ENCODE measurements around the gene OR8K5. TPM values are rescaled to one million over a fixed set of nuclear protein-coding genes. Genes with fewer than 3 reads are reported as not detected.
"Not testable (repeated sequence)": the region's sequence is repeated elsewhere in the genome, so short reads cannot be mapped to it uniquely, and the experiment has no call there.

Gene OR8K5
- not detected in 2 replicates for total RNA-seq

GRCh38 chr11:56160217-56160616, at the start of gene OR8K5:
Gene OR8K5, minus strand, starts transcription at chr11:56160317. Its CDS starts 0 bp downstream, at chr11:56160317.
- H3K27ac Mint-ChIP-seq: no peak within 1 kb of the TSS
- peaks cover 5% of the 10 kb centered on the region for H3K9me3 Mint-ChIP-seq
- H3K4me3 Mint-ChIP-seq: no peak within 1 kb of the TSS
- intact Hi-C loops (cut with micrococcal nuclease): no loop called here
- no peak for DNase-seq
- no peaks in the 10 kb centered on the region for H3K27me3 Mint-ChIP-seq
- H3K36me3 Mint-ChIP-seq (ENCODE audit: low read depth): no peaks in the 10 kb centered on the region
- H3K4me1 Mint-ChIP-seq: no peaks in the 10 kb centered on the region

DNA sequence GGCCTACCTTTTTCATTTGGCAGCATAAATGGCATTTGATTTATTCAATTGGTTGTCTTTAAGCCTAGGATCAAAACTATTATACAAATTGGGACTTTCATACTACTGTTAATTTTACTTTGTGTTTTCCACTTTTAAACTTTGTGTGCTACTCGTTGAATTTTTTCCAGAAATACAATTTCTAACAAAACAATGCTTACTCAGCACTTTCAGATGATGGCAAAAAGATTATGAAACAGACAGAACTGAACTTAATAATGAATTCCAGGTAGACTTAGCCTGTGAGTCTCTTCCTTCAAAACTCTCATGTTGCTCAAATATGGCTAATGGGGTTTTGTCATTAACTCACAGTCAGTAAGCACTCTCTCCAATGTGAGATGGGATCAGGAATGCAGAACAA, 47.7 kb upstream of the OR8K5 start:
- DNase-seq: no peak
- Mint-ChIP-seq H3K4me3 (no peak overlapping the region), H3K27me3 (no peaks in the 10 kb centered on the region), H3K9me3 (peaks cover 11% of the 10 kb centered on the region), H3K4me1 (no peaks in the 10 kb centered on the region), H3K36me3 (ENCODE audit: low read depth) (no peaks in the 10 kb centered on the region), H3K27ac (no peak overlapping the region)
- intact Hi-C loops (cut with micrococcal nuclease): no loop called here

GRCh38 chr11:56197367-56197766, 37.2 kb upstream of the OR8K5 start:
- DNase-seq: no peak
- Mint-ChIP-seq H3K9me3 (peaks cover 2% of the 10 kb centered on the region), H3K4me3 (no peak overlapping the region), H3K27ac (no peak overlapping the region), H3K36me3 (ENCODE audit: low read depth) (no peaks in the 10 kb centered on the region), H3K4me1 (no peaks in the 10 kb centered on the region), H3K27me3 (no peaks in the 10 kb centered on the region)
- intact Hi-C loops (cut with micrococcal nuclease): no loop called here

GRCh38 chr11:56196705-56197104, 36.6 kb upstream of the OR8K5 start:
- H3K27ac Mint-ChIP-seq: no peak overlapping the region
- intact Hi-C loops (cut with micrococcal nuclease): no loop called here

GRCh38 chr11:56188602-56189001, 28.5 kb upstream of the OR8K5 start:
- Mint-ChIP-seq H3K27me3 (no peaks in the 10 kb centered on the region), H3K4me3 (no peak overlapping the region), H3K36me3 (ENCODE audit: low read depth) (no peaks in the 10 kb centered on the region), H3K27ac (no peak overlapping the region), H3K9me3 (peaks cover 3% of the 10 kb centered on the region), H3K4me1 (no peaks in the 10 kb centered on the region)
- no peak for DNase-seq
- intact Hi-C loops (cut with micrococcal nuclease): no loop called here

More at GRCh38 chr11:56196705-56197104, 36.6 kb upstream of the OR8K5 start:
- Mint-ChIP-seq H3K27me3 (no peaks in the 10 kb centered on the region), H3K9me3 (peaks cover 2% of the 10 kb centered on the region), H3K36me3 (ENCODE audit: low read depth) (no peaks in the 10 kb centered on the region), H3K4me3 (no peak overlapping the region), H3K4me1 (no peaks in the 10 kb centered on the region)
- DNase-seq: no peak

DNA sequence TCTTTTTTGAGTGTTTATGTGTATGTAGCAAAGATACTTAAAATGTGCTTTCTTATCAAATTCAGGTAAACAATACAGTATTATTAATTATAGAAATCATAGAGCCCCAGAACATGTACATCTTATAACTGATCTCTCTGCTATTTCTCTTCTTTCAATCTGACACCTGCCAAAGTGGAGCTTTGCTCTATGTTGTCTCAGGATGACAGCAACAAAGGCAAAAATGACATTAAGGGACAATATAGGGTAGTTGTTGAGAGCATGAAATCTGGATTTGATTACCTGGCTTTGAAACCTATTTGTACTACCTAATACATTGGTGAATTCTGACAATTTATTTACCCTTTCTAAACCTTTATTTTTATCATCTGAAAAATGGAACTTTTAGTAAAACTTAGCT, 23.3 kb upstream of the OR8K5 start:
- Mint-ChIP-seq H3K4me3 (no peak overlapping the region), H3K4me1 (no peaks in the 10 kb centered on the region), H3K9me3 (peaks cover 10% of the 10 kb centered on the region), H3K27ac (no peak overlapping the region), H3K27me3 (no peaks in the 10 kb centered on the region), H3K36me3 (ENCODE audit: low read depth) (no peaks in the 10 kb centered on the region)
- DNase-seq: no peak
- intact Hi-C loops (cut with micrococcal nuclease): no loop called here

DNA sequence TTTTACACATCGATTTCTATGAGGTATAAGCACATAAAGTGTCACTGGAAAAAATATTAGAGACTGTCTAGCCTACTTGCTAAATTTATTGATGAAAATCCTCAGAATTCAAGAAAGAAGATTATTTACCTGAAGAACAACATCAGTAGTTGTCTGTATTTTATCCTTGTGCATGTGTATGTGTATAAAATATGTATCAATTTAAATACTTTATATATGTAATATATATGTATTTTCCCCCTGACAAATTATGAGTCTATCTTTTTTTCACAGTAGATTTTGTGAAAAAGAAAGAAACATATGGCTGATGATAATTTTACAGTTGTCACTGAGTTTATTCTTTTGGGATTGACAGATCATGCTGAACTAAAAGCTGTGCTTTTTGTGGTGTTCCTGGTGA, 16.2 kb upstream of the OR8K5 start, which contains the start of gene OR5J2:
Gene OR5J2, plus strand, starts transcription at position 301 of the 400 bp plus-strand sequence. Its CDS starts 0 bp downstream, at position 301.
- Mint-ChIP-seq H3K4me1 (no peaks in the 10 kb centered on the region), H3K27ac (no peak within 1 kb of the TSS), H3K4me3 (no peak within 1 kb of the TSS), H3K27me3 (no peaks in the 10 kb centered on the region), H3K36me3 (ENCODE audit: low read depth) (no peaks in the 10 kb centered on the region), H3K9me3 (peaks cover 10% of the 10 kb centered on the region)
- no peak for DNase-seq
- intact Hi-C loops (cut with micrococcal nuclease): no loop called here

DNA sequence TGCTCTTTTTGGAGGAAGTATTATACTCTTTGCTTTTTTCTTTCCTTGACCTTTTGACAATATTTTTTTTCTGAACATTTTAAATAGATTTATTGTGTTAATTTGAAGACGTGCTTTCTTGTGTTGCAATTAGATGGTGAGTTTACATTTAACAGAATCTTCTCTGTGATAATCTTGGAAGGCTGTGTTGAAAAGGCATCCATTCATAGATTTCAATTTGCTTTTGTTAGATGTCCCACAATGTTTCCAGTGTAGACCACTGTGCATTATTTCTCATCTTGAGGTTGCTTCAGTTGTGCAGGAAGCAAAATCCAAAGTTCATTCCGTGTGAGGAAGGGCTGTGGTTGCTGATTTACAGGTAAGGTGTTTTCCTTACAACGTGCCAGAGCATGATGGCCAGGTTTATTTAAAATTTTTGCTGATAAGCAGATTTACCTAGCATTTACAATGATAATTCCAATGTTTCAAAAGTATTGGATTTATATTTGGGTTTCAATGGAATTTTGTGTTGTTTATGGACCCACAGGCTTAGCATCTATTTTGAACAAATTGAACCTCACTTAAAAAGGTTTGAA, 12.2 kb upstream of the OR8K5 start:
- Mint-ChIP-seq H3K27me3 (no peaks in the 10 kb centered on the region), H3K4me1 (no peaks in the 10 kb centered on the region), H3K4me3 (no peak overlapping the region), H3K27ac (no peak overlapping the region), H3K36me3 (ENCODE audit: low read depth) (no peaks in the 10 kb centered on the region), H3K9me3 (peaks cover 15% of the 10 kb centered on the region)
- DNase-seq: no peak
- intact Hi-C loops (cut with micrococcal nuclease): no loop called here

- intact Hi-C loops (cut with micrococcal nuclease): no loop called here
- Mint-ChIP-seq H3K9me3 (peaks cover 12% of the 10 kb centered on the region), H3K36me3 (ENCODE audit: low read depth) (no peaks in the 10 kb centered on the region), H3K4me3 (no peak overlapping the region), H3K27ac (no peak overlapping the region), H3K27me3 (no peaks in the 10 kb centered on the region), H3K4me1 (no peaks in the 10 kb centered on the region)
- DNase-seq: no peak
Measured at GRCh38 chr11:56163804-56164203, 3.7 kb upstream of the OR8K5 start.

DNA sequence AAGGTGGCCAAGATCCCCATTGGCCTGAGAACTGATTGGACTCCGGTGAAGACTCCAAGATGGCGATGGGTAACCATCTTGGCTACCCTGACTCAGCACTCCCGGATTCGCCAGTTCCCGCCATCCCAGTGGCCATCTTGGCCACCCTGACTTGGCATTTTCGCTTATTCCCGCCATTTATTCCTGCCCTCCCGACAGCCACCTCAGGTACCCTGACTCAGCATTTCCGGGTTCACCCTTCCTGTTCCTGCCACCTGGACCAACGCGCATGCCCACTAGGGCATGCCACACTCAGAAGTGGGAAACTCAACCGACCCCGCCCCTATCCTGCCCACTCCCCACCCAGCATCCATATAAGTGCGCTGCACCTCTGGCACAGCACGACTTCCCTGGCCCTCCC, 7.8 kb downstream of the OR8K5 start:
- DNase-seq: no peak
- H3K4me3 Mint-ChIP-seq: no peak overlapping the region
- intact Hi-C loops (cut with micrococcal nuclease): no loop called here
- no peaks in the 10 kb centered on the region for H3K36me3 Mint-ChIP-seq (ENCODE audit: low read depth)
- H3K4me1 Mint-ChIP-seq: no peaks in the 10 kb centered on the region
- no peak overlapping the region for H3K27ac Mint-ChIP-seq
- no peaks in the 10 kb centered on the region for H3K27me3 Mint-ChIP-seq
- peaks cover 17% of the 10 kb centered on the region for H3K9me3 Mint-ChIP-seq

DNA sequence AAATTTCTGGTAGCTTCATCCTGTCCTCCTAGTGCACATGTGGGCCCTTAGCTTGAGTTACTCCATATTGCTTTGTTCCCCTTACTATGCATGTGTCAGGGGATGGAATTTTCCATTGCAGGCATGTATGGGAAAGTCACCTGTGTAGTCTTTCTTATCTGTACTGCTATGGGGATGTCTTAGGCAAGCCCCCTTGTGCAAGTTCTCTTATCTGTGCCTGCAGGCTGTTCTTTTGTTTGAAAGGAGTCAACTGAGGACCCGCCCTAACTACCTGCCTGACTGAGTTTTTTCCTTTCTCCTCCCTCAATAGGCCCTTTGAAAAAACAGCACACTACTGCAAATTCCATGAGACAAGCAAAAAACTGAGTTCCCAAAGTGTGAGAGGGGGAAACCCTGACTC, 8.7 kb downstream of the OR8K5 start:
- no peak overlapping the region for H3K4me3 Mint-ChIP-seq
- DNase-seq: no peak
- intact Hi-C loops (cut with micrococcal nuclease): no loop called here
- H3K27ac Mint-ChIP-seq: no peak overlapping the region
- no peaks in the 10 kb centered on the region for H3K36me3 Mint-ChIP-seq (ENCODE audit: low read depth)
- no peaks in the 10 kb centered on the region for H3K27me3 Mint-ChIP-seq
- peaks cover 17% of the 10 kb centered on the region for H3K9me3 Mint-ChIP-seq
- no peaks in the 10 kb centered on the region for H3K4me1 Mint-ChIP-seq

DNA sequence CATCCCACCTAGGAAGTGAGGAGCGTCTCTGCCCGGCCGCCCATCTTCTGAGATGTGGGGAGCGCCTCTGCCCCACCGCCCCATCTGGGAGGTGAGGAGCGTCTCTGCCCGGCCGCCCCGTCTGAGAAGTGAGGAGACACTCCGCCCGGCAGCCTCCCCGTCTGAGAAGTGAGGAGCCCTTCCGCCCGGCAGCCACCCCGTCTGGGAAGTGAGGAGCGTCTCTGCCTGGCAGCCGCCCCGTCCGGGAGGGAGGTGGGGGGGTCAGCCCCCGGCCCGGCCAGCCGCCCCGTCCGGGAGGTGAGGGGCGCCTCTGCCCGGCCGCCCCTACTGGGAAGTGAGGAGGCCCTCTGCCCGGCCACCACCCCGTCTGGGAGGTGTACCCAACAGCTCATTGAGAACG, 16.4 kb downstream of the OR8K5 start:
- H3K4me3 Mint-ChIP-seq; H3K9me3 Mint-ChIP-seq; DNase-seq; H3K27ac Mint-ChIP-seq; H3K4me1 Mint-ChIP-seq; intact Hi-C loops (cut with micrococcal nuclease); H3K27me3 Mint-ChIP-seq; H3K36me3 Mint-ChIP-seq (ENCODE audit: low read depth): not testable (repeated sequence)

GRCh38 chr11:56140151-56140661, 19.9 kb downstream of the OR8K5 start, which contains the start of gene OR8J3:
Gene OR8J3, minus strand, starts transcription at chr11:56140201. Its CDS starts 2,483 bp downstream, at chr11:56137718.
- H3K9me3 Mint-ChIP-seq: peaks cover 11% of the 10 kb centered on the region
- H3K27ac Mint-ChIP-seq: no peak within 1 kb of the TSS
- intact Hi-C loops (cut with micrococcal nuclease): no loop called here
- no peak for DNase-seq
- no peaks in the 10 kb centered on the region for H3K4me1 Mint-ChIP-seq
- H3K4me3 Mint-ChIP-seq: no peak within 1 kb of the TSS
- H3K36me3 Mint-ChIP-seq (ENCODE audit: low read depth): no peaks in the 10 kb centered on the region
- H3K27me3 Mint-ChIP-seq: no peaks in the 10 kb centered on the region

GRCh38 chr11:56122073-56122472, 38.0 kb downstream of the OR8K5 start, which contains the start of gene OR8H3:
Gene OR8H3, plus strand, starts transcription at chr11:56122373. Its CDS starts 0 bp downstream, at chr11:56122373.
- Mint-ChIP-seq H3K4me3 (no peak within 1 kb of the TSS), H3K27me3 (no peaks in the 10 kb centered on the region), H3K4me1 (no peaks in the 10 kb centered on the region), H3K9me3 (no peaks in the 10 kb centered on the region), H3K36me3 (ENCODE audit: low read depth) (no peaks in the 10 kb centered on the region), H3K27ac (no peak within 1 kb of the TSS)
- intact Hi-C loops (cut with micrococcal nuclease): no loop called here
- no peak for DNase-seq
